ENCODE data around the gene GLIS1.

GLIS1 gene

GRCh38 chr1:53736290-53736689 lies 2.7 kb downstream of the GLIS1 start:
- in situ Hi-C loops (cut with MboI; ENCODE audit: low sequenced_read_pairs) = no loop called here

GRCh38 chr1:53735681-53736080 lies 3.3 kb downstream of the GLIS1 start:
- in situ Hi-C loops (cut with MboI; ENCODE audit: low sequenced_read_pairs) = no loop called here

GRCh38 chr1:53735261-53735660 lies 3.7 kb downstream of the GLIS1 start:
- in situ Hi-C loops (cut with MboI; ENCODE audit: low sequenced_read_pairs) = no loop called here

GRCh38 chr1:53734650-53735211 lies 4.2 kb downstream of the GLIS1 start:
- in situ Hi-C loops (cut with MboI; ENCODE audit: low sequenced_read_pairs) = no loop called here

- in situ Hi-C loops (cut with MboI; ENCODE audit: low sequenced_read_pairs) = no loop called here
Observed at GRCh38 chr1:53733975-53734649, 4.9 kb downstream of the GLIS1 start.

- in situ Hi-C loops (cut with MboI; ENCODE audit: low sequenced_read_pairs) = no loop called here
Observed at GRCh38 chr1:53733447-53733931, 5.5 kb downstream of the GLIS1 start.

- in situ Hi-C loops (cut with MboI; ENCODE audit: low sequenced_read_pairs) = no loop called here
Observed at GRCh38 chr1:53732912-53733317, 6.0 kb downstream of the GLIS1 start.

- in situ Hi-C loops (cut with MboI; ENCODE audit: low sequenced_read_pairs) = no loop called here
Observed at GRCh38 chr1:53732409-53732808, 6.6 kb downstream of the GLIS1 start.

GRCh38 chr1:53731779-53732305 lies 7.1 kb downstream of the GLIS1 start:
- in situ Hi-C loops (cut with MboI; ENCODE audit: low sequenced_read_pairs) = no loop called here

GRCh38 chr1:53731043-53731600 lies 7.8 kb downstream of the GLIS1 start:
- in situ Hi-C loops (cut with MboI; ENCODE audit: low sequenced_read_pairs) = no loop called here

GRCh38 chr1:53730224-53730865 lies 8.6 kb downstream of the GLIS1 start:
- in situ Hi-C loops (cut with MboI; ENCODE audit: low sequenced_read_pairs) = no loop called here

- in situ Hi-C loops (cut with MboI; ENCODE audit: low sequenced_read_pairs) = no loop called here
Observed at GRCh38 chr1:53729456-53730223, 9.3 kb downstream of the GLIS1 start.

- in situ Hi-C loops (cut with MboI; ENCODE audit: low sequenced_read_pairs) = no loop called here
Observed at GRCh38 chr1:53728702-53729455, 10.1 kb downstream of the GLIS1 start.

- in situ Hi-C loops (cut with MboI; ENCODE audit: low sequenced_read_pairs) = no loop called here
Observed at GRCh38 chr1:53728196-53728595, 10.8 kb downstream of the GLIS1 start.

GRCh38 chr1:53727461-53728092 lies 11.4 kb downstream of the GLIS1 start:
- in situ Hi-C loops (cut with MboI; ENCODE audit: low sequenced_read_pairs) = no loop called here

GRCh38 chr1:53726009-53726600 lies 12.9 kb downstream of the GLIS1 start:
- in situ Hi-C loops (cut with MboI; ENCODE audit: low sequenced_read_pairs) = no loop called here

- in situ Hi-C loops (cut with MboI; ENCODE audit: low sequenced_read_pairs) = no loop called here
Observed at GRCh38 chr1:53725238-53725689, 13.7 kb downstream of the GLIS1 start.

GRCh38 chr1:53722025-53722424 lies 16.9 kb downstream of the GLIS1 start:
- in situ Hi-C loops (cut with MboI; ENCODE audit: low sequenced_read_pairs) = no loop called here

GRCh38 chr1:53721088-53721487 lies 17.9 kb downstream of the GLIS1 start:
- in situ Hi-C loops (cut with MboI; ENCODE audit: low sequenced_read_pairs) = no loop called here
